IPS DF 4.7 (cell line): ENCODE measurements around the gene STRIP2.
"Not testable (repeated sequence)": the region's sequence is repeated elsewhere in the genome, so short reads cannot be mapped to it uniquely, and the experiment has no call there.

Experiments
- DNase-seq: peaks from one replicate; pipeline ENCODE4 v3.0.0-alpha.2; 2013; ENCODE audit warnings: low spot score; ENCODE audit errors: extremely low read depth

Gene STRIP2

DNA sequence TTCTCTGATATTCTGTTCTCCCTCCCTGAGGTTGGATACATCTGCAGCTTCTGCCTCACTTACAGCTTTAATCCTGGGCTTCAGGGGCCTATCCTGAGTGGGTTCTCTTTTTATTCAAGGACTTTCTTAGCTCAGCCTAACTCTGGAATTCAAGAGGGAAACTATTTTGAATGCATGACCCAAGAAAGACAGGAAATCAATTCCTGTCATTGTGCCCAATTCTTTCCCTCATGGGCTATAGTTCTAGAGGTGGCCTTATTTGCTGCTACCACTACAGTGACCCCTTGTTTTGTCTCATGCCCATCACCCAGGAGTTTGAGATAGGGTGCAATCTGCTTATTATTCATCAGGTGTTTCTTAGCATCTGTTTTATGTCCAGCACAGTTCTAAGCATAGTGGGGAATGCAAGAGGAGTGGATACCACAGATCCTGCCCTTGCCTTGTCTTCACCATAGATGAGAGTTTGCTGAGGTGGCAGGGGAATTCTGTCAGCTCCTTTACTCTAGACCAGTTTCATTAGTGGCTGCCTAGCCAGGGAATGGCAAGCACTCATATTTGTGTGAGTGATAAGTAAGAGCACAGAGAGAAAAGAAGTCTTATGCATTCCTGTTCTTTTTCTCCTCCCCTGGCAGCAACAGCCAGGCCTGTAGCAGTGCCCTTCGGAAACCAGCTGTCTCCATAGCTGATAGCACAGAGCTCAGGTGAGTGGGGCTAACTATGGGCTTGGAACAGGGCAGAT is 19.4 kb downstream of the STRIP2 start:
- DNase-seq: no peak

DNA sequence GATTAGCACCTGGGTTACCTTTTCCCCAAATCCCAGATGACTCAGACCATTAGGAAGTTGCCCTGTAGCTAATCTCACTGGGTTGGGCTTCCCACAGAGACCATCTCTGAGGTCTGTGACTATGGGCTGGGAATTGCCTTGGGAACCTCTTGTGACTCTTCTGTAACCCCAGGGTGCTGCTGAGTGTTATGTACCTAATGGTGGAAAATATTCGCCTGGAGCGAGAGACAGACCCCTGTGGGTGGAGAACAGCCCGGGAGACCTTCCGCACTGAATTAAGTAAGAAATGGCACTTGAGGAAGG is 20.0 kb downstream of the STRIP2 start:
- DNase-seq: no peak

DNA sequence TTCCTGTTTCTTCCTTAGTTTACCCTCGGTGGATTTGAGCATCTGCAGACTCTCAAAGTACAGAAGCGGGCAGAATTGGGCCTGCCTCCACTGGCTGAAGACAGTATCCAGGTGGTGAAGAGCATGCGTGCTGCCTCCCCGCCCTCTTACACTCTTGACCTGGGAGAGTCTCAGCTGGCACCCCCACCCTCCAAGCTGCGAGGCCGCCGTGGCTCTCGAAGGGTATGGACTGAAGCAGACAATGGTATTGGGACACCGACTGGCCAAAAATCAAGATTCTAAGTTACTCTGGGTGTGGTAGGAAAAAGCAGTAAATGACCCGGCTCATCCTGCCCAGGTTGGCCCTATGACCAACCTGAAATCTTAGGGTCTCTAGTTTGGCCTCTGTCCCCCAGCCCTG is 22.2 kb downstream of the STRIP2 start:
- no peak for DNase-seq

DNA sequence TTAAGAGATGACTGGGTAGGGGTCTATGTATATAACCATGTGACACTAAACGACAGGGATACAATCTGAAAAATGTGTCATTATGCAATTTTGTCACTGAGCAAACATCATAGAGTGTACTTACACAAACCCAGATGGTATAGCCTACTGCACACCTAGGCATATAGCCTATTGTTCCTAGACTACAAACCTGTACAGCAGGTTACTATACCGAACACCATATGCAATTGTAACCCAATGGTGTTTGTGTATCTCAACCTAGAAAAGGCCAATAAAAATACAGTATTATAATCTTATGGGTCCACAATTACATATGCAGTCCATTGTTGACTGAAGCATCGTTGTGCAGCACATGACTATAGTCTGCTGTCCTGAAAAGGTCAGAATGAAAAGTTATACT is 22.9 kb downstream of the STRIP2 start:
- DNase-seq: no peak

DNA sequence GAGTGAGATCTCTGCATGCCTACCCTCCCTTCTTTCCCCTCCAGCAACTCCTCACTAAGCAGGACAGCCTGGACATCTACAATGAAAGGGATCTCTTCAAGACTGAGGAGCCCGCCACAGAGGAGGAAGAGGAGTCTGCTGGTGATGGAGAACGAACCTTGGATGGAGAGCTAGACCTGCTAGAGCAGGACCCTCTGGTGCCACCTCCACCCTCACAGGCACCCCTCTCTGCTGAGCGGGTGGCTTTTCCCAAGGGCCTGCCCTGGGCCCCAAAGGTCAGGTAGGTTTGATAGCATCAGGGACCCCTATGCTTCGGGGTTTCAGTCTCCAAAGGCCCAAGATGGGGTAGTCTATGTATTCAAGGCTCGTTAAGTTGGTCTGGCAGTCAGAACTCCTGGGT is 23.9 kb downstream of the STRIP2 start:
- no peak for DNase-seq

DNA sequence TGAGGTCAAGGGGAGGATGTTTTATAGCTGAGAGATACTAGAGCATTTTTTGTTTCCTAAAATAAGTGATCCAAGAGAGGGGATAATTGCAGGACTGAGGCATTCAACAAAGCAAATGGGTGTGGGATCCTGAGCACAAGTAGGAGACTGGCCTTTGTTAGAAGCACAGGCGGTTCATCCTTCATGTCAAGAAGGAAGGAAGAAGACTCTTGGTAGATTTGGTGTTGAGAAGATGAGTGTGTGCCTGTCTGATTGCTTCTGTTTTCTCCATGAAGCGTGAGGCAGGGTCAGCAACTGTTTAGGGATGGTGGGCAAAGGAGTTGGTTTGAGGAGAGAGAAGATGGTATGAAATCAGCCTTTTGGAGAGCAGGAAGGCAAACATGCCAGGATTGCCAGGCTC is 27.6 kb downstream of the STRIP2 start:
- no peak for DNase-seq

DNA sequence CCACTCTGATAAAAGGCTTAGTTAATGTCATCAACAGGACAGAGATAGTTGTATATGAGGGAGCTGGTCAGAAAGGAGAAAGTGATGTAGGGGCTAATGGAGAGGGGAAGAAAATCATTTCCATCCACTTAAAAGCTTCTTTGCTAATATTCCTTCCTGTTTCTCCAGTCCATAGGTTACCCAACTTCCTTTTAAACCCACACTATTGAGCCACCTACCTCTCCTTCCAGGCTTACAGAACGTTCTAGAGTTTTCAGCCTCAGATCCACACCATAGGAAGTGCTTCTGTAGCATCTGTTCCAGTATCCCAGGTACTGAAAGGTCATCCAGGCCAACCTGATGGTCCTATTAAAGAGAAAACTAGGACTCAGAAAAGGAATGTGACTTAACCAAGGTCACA is 28.2 kb downstream of the STRIP2 start:
- DNase-seq: no peak

DNA sequence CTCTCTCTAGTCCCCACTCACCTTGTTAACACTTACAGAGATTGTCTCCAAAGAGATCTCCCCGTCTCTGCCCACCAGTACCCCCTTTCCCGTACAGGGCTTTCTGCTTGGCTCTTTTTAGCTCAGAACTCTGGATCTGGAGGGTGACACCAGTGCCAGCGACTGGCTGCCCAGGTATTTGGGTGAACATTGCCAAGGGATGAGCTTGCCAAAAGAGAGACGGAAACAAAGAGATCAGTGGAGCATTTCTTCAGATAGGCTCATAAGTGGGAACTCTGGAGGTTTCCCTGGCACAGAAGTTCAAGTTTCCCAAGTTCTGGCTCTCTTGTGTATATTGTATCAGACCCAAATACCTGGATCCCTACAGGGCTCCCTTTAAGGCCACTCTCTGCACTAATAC is 30.0 kb downstream of the STRIP2 start:
- no peak for DNase-seq

DNA sequence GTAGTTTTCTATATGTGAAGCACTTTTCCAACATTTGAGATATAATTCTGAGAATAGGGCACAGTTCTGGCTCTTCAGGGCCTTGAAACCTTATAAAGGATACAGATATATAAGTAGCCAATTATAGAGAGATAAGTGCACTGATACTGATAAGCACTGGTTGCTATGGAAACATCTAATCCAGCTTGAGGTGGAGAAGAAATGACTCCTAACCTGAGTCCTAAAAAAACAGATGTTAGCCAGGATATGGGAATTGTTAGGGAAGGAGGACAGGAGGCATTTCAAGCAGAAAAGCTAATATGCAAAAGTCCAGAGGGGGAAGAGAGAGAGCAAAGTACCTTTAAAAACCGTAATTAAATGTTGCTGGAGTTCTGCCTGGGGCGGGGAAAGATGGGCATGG is 30.8 kb downstream of the STRIP2 start:
- no peak for DNase-seq

DNA sequence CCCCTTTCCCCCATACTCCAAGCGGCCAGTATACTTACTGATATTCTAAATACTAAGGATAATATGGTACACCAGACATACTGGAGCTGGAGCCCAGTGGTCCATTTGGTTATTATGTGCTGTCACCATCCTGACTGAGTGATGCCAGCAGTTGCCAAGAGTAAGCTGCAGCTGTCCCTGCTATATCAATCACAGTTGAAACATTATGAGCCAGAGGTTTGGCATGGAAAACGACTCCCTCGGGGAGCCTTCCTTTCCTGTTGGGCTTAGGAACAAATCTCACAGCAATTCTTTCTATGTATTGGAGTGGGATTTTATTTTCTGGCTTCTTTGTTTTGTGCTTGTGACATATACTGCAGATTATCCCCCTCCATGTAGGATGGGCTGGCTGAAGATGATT is 32.6 kb downstream of the STRIP2 start:
- no peak for DNase-seq

DNA sequence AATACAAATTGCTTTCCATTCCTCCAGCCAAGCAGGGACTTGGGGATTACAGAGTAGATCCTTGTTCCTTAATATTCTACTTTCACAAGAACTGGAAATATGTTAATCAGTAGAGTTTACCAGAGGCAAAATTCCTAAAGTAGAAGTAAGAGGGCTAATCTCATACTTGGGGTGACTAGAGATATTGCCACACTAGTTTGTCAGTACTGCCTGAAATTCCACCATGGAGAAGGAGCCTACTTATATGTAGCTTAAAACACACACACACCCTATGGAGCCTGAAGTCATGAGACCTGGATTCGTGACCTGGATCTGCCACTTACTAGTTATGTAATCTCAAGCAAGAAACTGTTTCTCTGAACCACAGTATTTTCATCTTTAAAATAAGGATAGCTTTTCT is 33.9 kb downstream of the STRIP2 start:
- DNase-seq: no peak

DNA sequence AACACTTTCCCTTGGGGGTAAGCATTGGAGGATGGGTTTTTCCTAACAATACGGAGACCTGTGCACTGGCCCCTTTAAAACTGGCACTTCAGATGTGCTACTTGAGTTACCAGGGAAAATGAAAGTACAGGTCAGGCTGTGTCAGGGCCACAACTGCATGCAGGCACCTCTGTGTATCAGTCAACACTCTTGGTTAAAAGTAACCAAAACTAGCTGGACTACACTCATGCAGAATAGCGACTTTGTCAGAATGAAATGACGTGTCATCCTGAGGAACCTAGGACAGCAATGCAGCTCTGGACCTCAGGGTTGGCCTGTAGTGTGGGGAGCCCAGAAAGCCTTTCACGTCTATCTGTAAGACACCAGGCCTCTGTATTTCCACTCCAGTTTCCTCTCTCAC is 34.3 kb downstream of the STRIP2 start:
- no peak for DNase-seq

DNA sequence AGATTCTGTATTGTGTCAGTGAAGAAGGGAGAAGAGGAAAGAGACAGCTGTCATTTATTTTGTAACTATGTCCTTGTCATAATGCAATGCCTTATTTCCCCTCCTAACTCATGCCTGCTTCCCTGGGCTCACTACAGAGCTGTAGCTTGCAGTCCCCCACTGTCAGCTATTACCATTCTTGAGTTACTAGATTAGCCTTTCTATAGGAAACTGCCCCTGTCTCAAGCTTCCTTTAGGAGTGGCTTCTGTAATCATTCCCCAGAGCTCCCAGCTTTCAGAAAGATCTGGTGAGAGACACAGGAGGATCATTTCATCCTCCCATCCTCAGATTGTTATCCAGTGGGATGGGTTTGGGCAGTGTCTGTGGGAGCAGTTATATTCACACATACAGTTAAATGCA is 35.7 kb downstream of the STRIP2 start:
- DNase-seq: no peak

DNA sequence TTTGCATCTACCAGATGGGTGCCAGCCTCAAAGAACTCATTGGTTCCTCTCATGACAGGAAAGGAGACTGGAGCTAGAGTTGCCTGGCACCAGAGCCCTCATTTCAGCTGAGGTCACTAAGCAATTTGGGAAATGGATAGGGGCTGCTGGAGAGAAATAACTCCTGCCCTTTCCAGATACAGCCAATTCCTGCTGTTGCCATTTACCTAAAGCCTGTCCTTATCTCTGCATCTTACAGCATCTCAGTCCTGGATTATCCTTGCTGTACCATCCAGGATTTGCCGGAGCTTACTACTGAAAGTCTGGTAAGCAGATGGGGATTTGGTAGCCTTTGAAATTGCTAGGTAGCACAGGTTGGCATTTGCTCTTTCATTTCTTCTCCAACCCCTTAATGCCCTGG is 36.2 kb downstream of the STRIP2 start:
- DNase-seq: no peak

DNA sequence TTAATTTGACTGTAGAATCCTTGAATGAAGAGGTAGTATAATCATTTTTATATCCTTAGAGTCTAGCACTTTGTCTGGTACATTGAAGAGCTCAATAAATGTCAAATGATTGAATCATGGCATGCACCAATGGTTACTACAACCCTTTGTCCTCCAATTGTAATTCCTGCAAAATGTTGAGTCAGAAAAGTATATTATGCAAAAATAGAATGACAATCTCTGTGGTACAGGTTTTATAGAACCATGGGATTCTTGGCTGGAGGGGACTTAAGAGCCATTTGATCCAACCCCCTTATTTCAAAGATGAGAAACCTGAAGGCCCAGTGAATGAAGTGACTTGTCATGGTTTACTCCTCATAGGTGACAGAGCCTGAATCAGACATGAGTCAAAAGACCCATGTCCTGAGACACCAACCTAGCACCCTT is 37.2 kb downstream of the STRIP2 start:
- DNase-seq: no peak

DNA sequence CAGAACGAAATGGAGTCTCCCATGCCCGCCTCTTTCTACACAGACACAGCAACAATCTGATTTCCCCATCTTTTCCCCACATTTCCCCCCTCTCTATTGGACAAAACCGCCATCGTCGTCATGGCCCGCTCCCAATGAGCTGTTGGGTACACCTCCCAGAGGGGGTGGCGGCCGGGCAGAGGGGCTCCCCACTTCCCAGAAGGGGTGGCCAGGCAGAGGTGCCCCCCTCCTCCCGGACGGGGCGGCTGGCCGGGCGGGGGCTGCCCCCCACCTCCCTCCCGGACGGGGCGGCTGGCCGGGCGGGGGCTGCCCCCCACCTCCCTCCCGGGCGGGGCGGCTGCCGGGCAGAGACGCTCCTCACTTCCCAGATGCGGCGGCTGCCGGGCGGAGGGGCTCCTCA is 41.7 kb downstream of the STRIP2 start:
- DNase-seq: not testable (repeated sequence)

DNA sequence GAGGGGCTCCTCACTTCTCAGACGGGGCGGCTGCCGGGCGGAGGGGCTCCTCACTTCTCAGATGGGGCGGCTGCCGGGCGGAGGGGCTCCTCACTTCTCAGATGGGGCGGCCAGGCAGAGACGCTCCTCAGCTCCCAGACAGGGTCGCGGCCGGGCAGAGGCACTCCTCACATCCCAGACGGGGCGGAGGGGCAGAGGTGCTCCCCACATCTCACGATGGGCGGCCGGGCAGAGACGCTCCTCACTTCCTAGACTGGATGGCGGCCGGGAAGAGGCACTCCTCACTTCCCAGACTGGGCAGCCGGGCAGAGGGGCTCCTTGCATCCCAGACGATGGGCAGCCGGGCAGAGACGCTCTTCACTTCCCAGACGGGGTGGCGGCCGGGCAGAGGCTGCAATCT is 42.2 kb downstream of the STRIP2 start:
- not testable (repeated sequence) for DNase-seq

DNA sequence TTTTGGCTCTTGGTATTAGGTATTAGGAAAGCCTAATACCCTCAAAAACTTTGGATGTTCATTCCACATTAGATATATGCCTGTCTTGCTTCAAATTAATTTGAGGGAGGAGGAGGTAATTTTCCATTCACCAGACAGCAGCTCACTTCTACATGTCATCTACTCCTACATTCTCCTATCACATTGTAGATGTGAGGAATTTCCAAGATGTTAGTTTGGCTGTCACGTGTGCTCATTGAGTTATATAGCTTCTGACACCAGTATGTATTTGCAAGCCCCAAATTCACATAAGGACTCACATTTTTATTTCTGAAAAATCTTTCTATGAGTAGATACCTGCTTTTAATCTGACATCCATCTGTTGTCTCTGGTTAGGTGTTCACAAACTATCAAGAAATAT is 45.6 kb downstream of the STRIP2 start:
- DNase-seq: no peak

DNA sequence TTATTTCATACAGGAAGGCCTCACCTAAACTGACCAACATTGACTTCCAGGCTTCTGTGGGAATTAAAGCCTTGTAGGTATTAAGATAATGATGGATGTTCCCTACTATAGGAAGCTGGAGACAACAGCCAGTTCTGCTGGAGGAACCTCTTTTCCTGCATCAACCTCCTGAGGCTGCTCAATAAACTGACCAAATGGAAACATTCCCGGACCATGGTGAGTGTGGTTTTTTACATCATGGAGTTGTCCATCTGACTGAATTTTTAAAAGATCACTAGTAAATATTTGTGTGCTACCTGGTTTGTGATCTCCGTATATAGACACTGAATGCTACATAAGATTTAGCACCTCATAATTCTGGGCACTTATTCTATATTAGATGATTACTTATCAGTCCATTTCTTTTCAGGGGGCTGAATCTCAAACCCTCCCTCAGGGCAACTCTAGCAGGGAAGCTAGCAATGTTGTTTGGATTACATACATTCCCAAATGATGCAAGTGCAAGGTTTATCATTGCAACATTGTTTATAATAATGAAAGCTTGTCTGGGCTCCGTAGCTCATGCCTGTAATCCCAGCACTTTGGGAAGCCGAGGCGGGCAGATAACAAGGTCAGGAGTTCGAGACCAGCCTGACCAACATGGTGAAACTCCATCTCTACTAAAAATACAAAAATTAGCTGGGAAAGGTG is 46.6 kb downstream of the STRIP2 start:
- DNase-seq: no peak

DNA sequence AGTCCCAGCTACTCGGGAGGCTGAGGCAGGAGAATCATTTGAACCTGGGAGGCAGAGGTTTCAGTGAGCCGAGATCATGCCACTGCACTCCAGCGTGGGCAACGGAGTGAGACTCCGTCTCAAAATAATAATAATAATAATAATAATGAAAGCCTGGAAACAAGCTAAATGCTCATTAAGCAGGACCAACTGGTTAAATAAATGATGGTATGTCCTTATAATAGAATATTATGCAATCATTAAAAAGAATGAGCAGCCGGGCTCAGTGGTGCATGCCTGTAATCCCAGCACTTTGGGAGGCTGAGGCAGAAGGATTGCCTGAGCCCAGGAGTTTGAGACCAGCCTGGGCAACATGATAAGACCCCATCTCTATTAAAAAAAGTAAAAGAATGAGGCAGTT is 47.1 kb downstream of the STRIP2 start:
- DNase-seq: not testable (repeated sequence)

DNA sequence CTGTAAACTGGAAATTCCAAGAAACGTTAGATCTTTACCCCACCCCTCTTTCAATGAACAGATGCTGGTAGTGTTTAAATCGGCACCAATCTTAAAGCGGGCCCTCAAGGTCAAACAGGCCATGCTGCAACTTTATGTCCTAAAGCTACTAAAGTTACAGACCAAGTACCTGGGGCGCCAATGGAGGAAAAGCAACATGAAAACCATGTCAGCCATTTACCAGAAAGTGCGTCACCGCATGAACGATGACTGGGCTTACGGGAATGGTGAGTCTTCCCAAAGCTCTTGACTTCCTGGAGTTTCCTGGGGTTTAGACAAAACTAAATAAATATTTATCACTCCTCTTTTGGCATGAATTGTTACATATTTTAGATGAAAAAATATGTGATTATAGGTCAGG is 48.5 kb downstream of the STRIP2 start:
- DNase-seq: no peak

DNA sequence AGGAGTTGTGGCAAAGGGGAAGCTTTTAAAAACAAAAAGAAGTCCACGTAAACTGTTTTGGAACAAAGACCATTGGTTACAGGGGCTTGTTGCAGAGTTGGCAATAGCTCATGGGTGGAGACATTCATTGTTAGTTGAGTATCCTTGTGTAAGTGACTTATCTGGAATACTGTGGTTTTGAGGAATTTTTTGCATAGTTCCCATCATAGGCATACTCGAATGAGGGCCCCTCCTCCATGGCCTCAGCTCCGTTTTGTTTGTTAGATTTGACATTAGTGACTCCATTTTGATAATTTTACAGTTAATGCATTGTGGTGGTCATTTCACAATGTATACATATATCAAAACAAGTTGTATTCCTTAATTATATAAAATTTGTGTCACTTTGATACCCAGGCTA is 55.3 kb downstream of the STRIP2 start:
- DNase-seq: no peak

DNA sequence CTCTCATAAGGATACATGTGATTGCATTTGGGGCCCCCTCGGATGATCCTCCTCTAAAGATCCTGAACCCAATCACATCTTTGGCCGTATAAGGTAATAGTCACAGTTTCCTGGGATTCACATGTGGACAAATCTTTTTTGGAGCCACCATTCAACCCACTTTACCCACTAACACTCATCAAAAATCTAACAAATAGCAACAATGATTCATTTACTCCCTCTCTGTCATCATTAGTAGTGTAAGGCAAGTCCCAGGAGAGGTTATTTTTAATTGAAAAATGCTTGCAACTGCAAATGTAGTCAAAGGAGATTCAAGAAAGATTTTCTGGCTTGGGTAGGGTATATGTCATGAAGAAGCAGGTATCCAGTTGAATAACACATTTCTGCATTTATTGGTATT is 58.2 kb downstream of the STRIP2 start:
- no peak for DNase-seq
